GM12878 (cell line): ENCODE data around the gene DIS3L2. TPM values are rescaled to one million over a fixed set of nuclear protein-coding genes. Genes with fewer than 3 reads are reported as not detected.

ENCODE experiments used
- ATAC-seq: fragments of 200-7000 bp; cut with Tn5 transposase; 3 replicates; pipeline ENCODE4 v1.9.1; 2020; ENCODE audit warnings: mild to moderate bottlenecking, moderate library complexity
- BruUV-seq: library from RNA; stranded (reverse); fragments of 400-500 nt; replicated peaks from 2 replicates; lab custom pipeline; 2021; lab: Mats Ljungman, UMichigan
- CTCF ChIA-PET: fragments of 300-600 bp; sonication (Branson Sonifier 250); formaldehyde crosslinking; extraction: SDS; loops from one replicate; lab custom pipeline; 2021; ENCODE audit warnings: inconsistent platforms; lab: Yijun Ruan, JAX
- POLR2A ChIA-PET: fragments of 350-600 bp; formaldehyde crosslinking; extraction: SDS; loops from one replicate; lab custom pipeline; 2021; ENCODE audit warnings: inconsistent platforms; lab: Charles Lee
- RAD21 ChIA-PET: fragments of 300-600 bp; sonication (Branson Sonifier 250); formaldehyde crosslinking; loops from one replicate; lab custom pipeline; 2023; ENCODE audit warnings: antibody characterized with exemption; ENCODE audit not compliant: unreplicated experiment; lab: Charles Lee
- SMC1A ChIA-PET: fragments of 300-600 bp; sonication (Branson Sonifier 250); formaldehyde crosslinking; loops from one replicate; lab custom pipeline; 2023; ENCODE audit not compliant: unreplicated experiment, uncharacterized antibody; lab: Charles Lee
- DNase-seq: peaks from one replicate; pipeline ENCODE4 v3.0.0-alpha.2; 2011; ENCODE audit warnings: low read depth, low spot score
- FAIRE-seq: peaks from 3 replicates; lab custom pipeline; 2011; peaks lifted over from hg19 to GRCh38; lab: Jason Lieb, UNC
- H2AFZ ChIP-seq: 2 replicates; pipeline ENCODE4 v1.6.0; 2011; ENCODE audit warnings: low read depth, low read length, control low read depth; ENCODE audit not compliant: control insufficient read depth
- H3K27ac ChIP-seq: 2 replicates; pipeline ENCODE4 v1.5.1; 2011; ENCODE audit warnings: control low read depth; ENCODE audit not compliant: control insufficient read depth, insufficient read depth
- H3K27me3 ChIP-seq, 2 experiments: replicated peaks in 1 of 2; 2 replicates each; pipeline versions ENCODE4 v1.6.0 to v1.6.1; 2011; ENCODE audit warnings: low read length in 1 of 2; ENCODE audit not compliant: control insufficient read depth in 2 of 2, insufficient read depth in 2 of 2
- H3K36me3 ChIP-seq, 2 experiments: 2 replicates each; pipeline ENCODE4 v1.5.1; 2011; ENCODE audit warnings: low read length in 1 of 2; ENCODE audit not compliant: control insufficient read depth in 2 of 2, insufficient read depth in 2 of 2
- H3K4me1 ChIP-seq: 2 replicates; pipeline ENCODE4 v1.6.1; 2011; ENCODE audit warnings: mild to moderate bottlenecking, low read length, moderate library complexity, mixed read lengths; ENCODE audit not compliant: control insufficient read depth, insufficient read depth
- H3K4me2 ChIP-seq: 2 replicates; pipeline ENCODE4 v1.6.0; 2011; ENCODE audit warnings: control low read depth; ENCODE audit not compliant: control insufficient read depth, insufficient read depth
- H3K4me3 ChIP-seq: fragments of 200-600 bp; sonication (generic); 2 replicates; pipeline ENCODE4 v1.5.1; 2016
- H3K79me2 ChIP-seq: 2 replicates; pipeline ENCODE4 v1.6.0; 2011; ENCODE audit warnings: low read length; ENCODE audit not compliant: control insufficient read depth, insufficient read depth
- H3K9ac ChIP-seq: 2 replicates; pipeline ENCODE4 v1.8.0; 2011; ENCODE audit warnings: low read length, control low read depth, mixed read lengths; ENCODE audit not compliant: control insufficient read depth, insufficient read depth
- H3K9me3 ChIP-seq: replicated peaks from 3 replicates; pipeline ENCODE4 v1.5.1; 2011; ENCODE audit warnings: mild to moderate bottlenecking, low read length; ENCODE audit not compliant: control insufficient read depth, insufficient read depth
- H4K20me1 ChIP-seq: 2 replicates; pipeline ENCODE4 v1.6.0; 2011; ENCODE audit not compliant: control insufficient read depth, insufficient read depth
- LARP7 ChIP-seq: fragments of 450-650 bp; IDR thresholded peaks from 2 replicates; pipeline ENCODE4 v1.6.1; 2017; ENCODE audit warnings: mild to moderate bottlenecking
- MTA3 ChIP-seq: IDR thresholded peaks from 2 replicates; pipeline ENCODE4 v1.6.1; 2012; ENCODE audit warnings: low read length, inconsistent platforms, borderline replicate concordance
- PAX8 ChIP-seq: fragments of 450-650 bp; IDR thresholded peaks from 2 replicates; pipeline ENCODE4 v1.6.1; 2017; ENCODE audit warnings: mild to moderate bottlenecking, moderate library complexity
- PBX3 ChIP-seq: IDR thresholded peaks from 2 replicates; pipeline ENCODE4 v1.6.1; 2011; ENCODE audit warnings: mild to moderate bottlenecking, low read depth, low read length, moderate library complexity; ENCODE audit not compliant: insufficient replicate concordance
- SPI1 ChIP-seq: IDR thresholded peaks from 2 replicates; pipeline ENCODE4 v1.6.1; 2011; ENCODE audit warnings: low read depth, mild to moderate bottlenecking, low read length, moderate library complexity, borderline replicate concordance; ENCODE audit not compliant: insufficient read depth
- WGBS: methylation state at CpG from one replicate; pipeline ENCODE4 v1.1.6; 2016; ENCODE audit warnings: low lambda C conversion rate; ENCODE audit not compliant: insufficient replicate concordance, insufficient coverage; ENCODE audit errors: missing lambda C conversion rate; 5-methylcytosine and 5-hydroxymethylcytosine counted together
- in situ Hi-C: fragments of 300-500 bp; cut with MboI; formaldehyde crosslinking; loops from 9 replicates; pipeline ENCODE4 v1.14.3; 2018; ENCODE audit warnings: mixed read lengths
- intact Hi-C: fragments of 100-400 bp; cut with micrococcal nuclease; formaldehyde crosslinking; loops from one replicate; pipeline ENCODE4 v1.14.2; 2022; ENCODE audit not compliant: unreplicated experiment
- polyA plus RNA-seq, 11 experiments: library from polyadenylated mRNA; depleted of rRNA in 4 of 11; unstranded in 6 of 11; stranded (reverse) in 5 of 11; fragments of >200 nt; fragmentation: Nextera tagmentation in 4 of 11; fragmentation: Illumina TruSeq in 1 of 11; extraction: Ambion mirVana in 4 of 11; extraction: Trizol in 1 of 11; gene quantifications; 1 replicate in 1 of 11; 2 replicates in 10 of 11; pipeline versions ENCODE4 v1.2.1 to v1.2.3, GENCODE V29; 2011 to 2016; ENCODE audit warnings: inconsistent platforms in 2 of 11, missing spikeins in 2 of 11, low read depth in 1 of 11
- total RNA-seq, 4 experiments: library from RNA; depleted of rRNA in 3 of 4; stranded (reverse); fragments of >200 nt in 3 of 4; fragmentation: Illumina TruSeq in 1 of 4; extraction: Trizol in 1 of 4; gene quantifications; 2 replicates each; pipeline versions ENCODE4 v1.2.1 to v1.2.3, GENCODE V29; 2013 to 2021
- TF ChIP-seq, protein P1 (sequence below): fragments of 450-650 bp; IDR thresholded peaks from 2 replicates; pipeline ENCODE4 v1.6.1; 2017; ENCODE audit warnings: mild to moderate bottlenecking
- TF ChIP-seq, protein P2 (sequence below): IDR thresholded peaks from 2 replicates; pipeline ENCODE4 v1.6.1; 2012; ENCODE audit warnings: low read depth, low read length, improper control_type of control experiment

Gene DIS3L2
- total and polyA plus RNA-seq, 10 of the 15 experiments (the other 5 are each of a cell fraction or from before 2014, with no cell fraction given): 3.5 to 27.1 (median 16.0) TPM

DNA sequence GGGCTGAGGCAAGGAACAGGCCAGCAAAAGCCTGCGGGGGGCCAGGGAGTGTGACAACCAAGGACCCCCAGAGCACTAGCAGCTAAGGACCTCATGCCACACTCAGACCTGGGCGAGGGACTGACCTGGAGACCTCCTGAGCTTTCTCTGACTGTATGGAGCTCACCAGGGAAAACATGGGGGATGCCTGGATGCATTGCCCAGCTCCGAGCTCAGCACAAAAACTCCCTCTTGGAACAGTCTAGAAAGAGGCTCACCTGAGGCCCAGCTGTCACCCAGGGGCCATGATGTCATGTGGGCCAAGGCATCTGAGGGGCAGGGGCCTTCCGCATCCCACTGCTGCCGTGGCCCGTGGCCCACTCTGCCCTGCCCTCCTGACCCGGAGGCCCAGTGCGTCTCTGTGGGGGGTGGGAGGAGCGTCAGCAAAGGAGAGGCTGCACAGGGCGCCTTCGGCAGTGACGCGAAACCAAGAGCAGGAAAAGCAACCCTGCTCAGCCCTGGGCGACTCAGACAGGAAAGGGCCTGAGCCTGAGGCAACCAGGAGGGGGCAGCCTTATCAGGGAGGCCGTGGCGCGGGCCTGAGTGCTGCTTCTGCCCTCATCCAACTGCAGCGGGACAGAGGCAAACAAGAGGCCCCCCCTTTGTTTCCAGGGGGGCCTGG is 359.8 kb downstream of the DIS3L2 start:
- ATAC-seq: no peak
- no peak for DNase-seq
- no peaks in the 10 kb centered on the region for H3K79me2 ChIP-seq
- TF ChIP-seq, protein P1, sequence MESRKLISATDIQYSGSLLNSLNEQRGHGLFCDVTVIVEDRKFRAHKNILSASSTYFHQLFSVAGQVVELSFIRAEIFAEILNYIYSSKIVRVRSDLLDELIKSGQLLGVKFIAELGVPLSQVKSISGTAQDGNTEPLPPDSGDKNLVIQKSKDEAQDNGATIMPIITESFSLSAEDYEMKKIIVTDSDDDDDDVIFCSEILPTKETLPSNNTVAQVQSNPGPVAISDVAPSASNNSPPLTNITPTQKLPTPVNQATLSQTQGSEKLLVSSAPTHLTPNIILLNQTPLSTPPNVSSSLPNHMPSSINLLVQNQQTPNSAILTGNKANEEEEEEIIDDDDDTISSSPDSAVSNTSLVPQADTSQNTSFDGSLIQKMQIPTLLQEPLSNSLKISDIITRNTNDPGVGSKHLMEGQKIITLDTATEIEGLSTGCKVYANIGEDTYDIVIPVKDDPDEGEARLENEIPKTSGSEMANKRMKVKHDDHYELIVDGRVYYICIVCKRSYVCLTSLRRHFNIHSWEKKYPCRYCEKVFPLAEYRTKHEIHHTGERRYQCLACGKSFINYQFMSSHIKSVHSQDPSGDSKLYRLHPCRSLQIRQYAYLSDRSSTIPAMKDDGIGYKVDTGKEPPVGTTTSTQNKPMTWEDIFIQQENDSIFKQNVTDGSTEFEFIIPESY: no peak
- no peak for FAIRE-seq
- no peaks in the 10 kb centered on the region for H3K4me1 ChIP-seq
- no peaks in the 10 kb centered on the region for H3K9me3 ChIP-seq
- no peak overlapping the region for H2AFZ ChIP-seq
- in situ Hi-C loops (no loop called here), intact Hi-C loops (loop anchor here (10.0 kb wide), 1 partner anchor 176 kb away; no protein-coding TSS in a partner anchor)
- RAD21 ChIA-PET: no interaction called here
- H3K27me3 ChIP-seq: no peaks in the 10 kb centered on the region
- no peak overlapping the region for H3K4me2 ChIP-seq
- WGBS: 87% methylated on average over 18 of the region's 18 CpGs
- H3K36me3 ChIP-seq: no peaks in the 10 kb centered on the region; a peak in 1 of 4 replicates
- H3K9ac ChIP-seq: no peak overlapping the region
- CTCF ChIA-PET: interaction anchor here (0.8 kb wide), 1 partner anchor 9 kb away, joined by 3 read pairs; no protein-coding TSS in a partner anchor
- POLR2A ChIA-PET: no interaction called here
- SMC1A ChIA-PET: interaction anchor here (0.6 kb wide), 1 partner anchor 43 kb away, joined by 3 read pairs; no protein-coding TSS in a partner anchor
- BruUV-seq: no TSS peak
- no peak overlapping the region for H3K27ac ChIP-seq
- no peaks in the 10 kb centered on the region for H4K20me1 ChIP-seq
- no peak overlapping the region for H3K4me3 ChIP-seq

GRCh38 chr2:232321817-232322559 is 360.5 kb downstream of the DIS3L2 start:
- Histone ChIP-seq H3K4me1 (no peaks in the 10 kb centered on the region), H3K9me3 (no peaks in the 10 kb centered on the region), H3K4me3 (no peak overlapping the region), H3K27me3 (no peaks in the 10 kb centered on the region)
- no peak for FAIRE-seq
- no peak for DNase-seq
- POLR2A ChIA-PET: no interaction called here
- TF ChIP-seq PAX8 (no peak), MTA3 (no peak), PBX3 (no peak), SPI1 (no peak), LARP7 (no peak)
- TF ChIP-seq, protein P2, sequence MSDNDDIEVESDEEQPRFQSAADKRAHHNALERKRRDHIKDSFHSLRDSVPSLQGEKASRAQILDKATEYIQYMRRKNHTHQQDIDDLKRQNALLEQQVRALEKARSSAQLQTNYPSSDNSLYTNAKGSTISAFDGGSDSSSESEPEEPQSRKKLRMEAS: no peak
- TF ChIP-seq, all 136 proteins: peak for 0
- SMC1A ChIA-PET: no interaction called here
- no peaks in the 10 kb centered on the region for H3K79me2 ChIP-seq
- no peak for ATAC-seq
- no peak overlapping the region for H3K9ac ChIP-seq
- H3K27ac ChIP-seq: no peak overlapping the region
- RAD21 ChIA-PET: no interaction called here
- H3K4me2 ChIP-seq: no peak overlapping the region
- in situ Hi-C loops (no loop called here), intact Hi-C loops (loop anchor here (10.0 kb wide), 1 partner anchor 177 kb away; no protein-coding TSS in a partner anchor)
- H3K36me3 ChIP-seq: no peaks in the 10 kb centered on the region; a peak in 1 of 4 replicates
- CTCF ChIA-PET: interaction anchor here (0.8 kb wide), 1 partner anchor 9 kb away, joined by 3 read pairs; no protein-coding TSS in a partner anchor
- BruUV-seq: no TSS peak
- no peak overlapping the region for H2AFZ ChIP-seq
- WGBS: 80% methylated on average over 9 of the region's 9 CpGs
- H4K20me1 ChIP-seq: no peaks in the 10 kb centered on the region
